Panc1 (cell line): ENCODE results near the gene CHST6. TPM values are rescaled to one million over a fixed set of nuclear protein-coding genes. Genes with fewer than 3 reads are reported as not detected.

Source experiments
- ATAC-seq: fragments of 200-7000 bp; cut with Tn5 transposase; 2 replicates; pipeline ENCODE4 v1.9.1; 2020; ENCODE audit warnings: mild to moderate bottlenecking, moderate library complexity
- BruUV-seq: library from RNA; stranded (reverse); fragments of 400-500 nt; replicated peaks from 2 replicates; lab custom pipeline; 2021; lab: Mats Ljungman, UMichigan
- CTCF ChIA-PET: fragments of 300-600 bp; sonication (Branson Sonifier 250); formaldehyde crosslinking; loops from one replicate; lab custom pipeline; 2022; ENCODE audit warnings: antibody characterized with exemption; lab: Charles Lee
- POLR2A ChIA-PET: fragments of 300-600 bp; sonication (Branson Sonifier 250); formaldehyde crosslinking; loops from one replicate; lab custom pipeline; 2022; ENCODE audit warnings: antibody characterized with exemption; lab: Charles Lee
- DNase-seq: peaks from one replicate; pipeline ENCODE4 v3.0.0-alpha.2; 2010; ENCODE audit warnings: low read depth, low spot score
- H3K27ac ChIP-seq: 2 replicates; pipeline ENCODE4 v1.5.1; 2011; ENCODE audit warnings: mild to moderate bottlenecking, low read length, inconsistent platforms
- H3K27me3 ChIP-seq: fragments of 200-500 bp; sonication (Bioruptor generic); 2 replicates; pipeline ENCODE4 v1.6.0; 2014; ENCODE audit warnings: low read length, inconsistent platforms; ENCODE audit not compliant: control insufficient read depth, insufficient read depth
- H3K36me3 ChIP-seq: fragments of 200-500 bp; sonication (Bioruptor generic); 2 replicates; pipeline ENCODE4 v1.5.1; 2014; ENCODE audit warnings: inconsistent platforms, mild to moderate bottlenecking, low read length, moderate library complexity; ENCODE audit not compliant: control insufficient read depth, insufficient read depth
- H3K4me1 ChIP-seq: 2 replicates; pipeline ENCODE4 v1.5.1; 2011; ENCODE audit warnings: inconsistent platforms, mild to moderate bottlenecking, low read length, moderate library complexity; ENCODE audit not compliant: control insufficient read depth, insufficient read depth
- H3K4me3 ChIP-seq, 2 experiments: 2 replicates each; pipeline ENCODE4 v1.5.1; 2011 to 2012; ENCODE audit warnings: low read depth in 2 of 2, low read length in 2 of 2, mild to moderate bottlenecking in 2 of 2, inconsistent platforms in 1 of 2, moderate library complexity in 1 of 2
- H3K9me3 ChIP-seq: fragments of 200-500 bp; sonication (Bioruptor generic); 2 replicates; pipeline ENCODE4 v1.5.1; 2014; ENCODE audit warnings: low read depth, mild to moderate bottlenecking, inconsistent platforms, low read length, moderate library complexity; ENCODE audit not compliant: control insufficient read depth, insufficient read depth
- POLR2AphosphoS5 ChIP-seq: IDR thresholded peaks from 2 replicates; pipeline ENCODE4 v1.6.1; 2012; ENCODE audit warnings: mild to moderate bottlenecking, low read depth, low read length, moderate library complexity
- SIN3A ChIP-seq: IDR thresholded peaks from 2 replicates; pipeline ENCODE4 v1.6.1; 2012; ENCODE audit warnings: low read depth, mild to moderate bottlenecking, low read length, moderate library complexity, borderline replicate concordance; ENCODE audit not compliant: insufficient read depth
- TCF7L2 ChIP-seq: IDR thresholded peaks from 2 replicates; pipeline ENCODE4 v1.6.1; 2011; ENCODE audit warnings: mild to moderate bottlenecking, low read depth, low read length, inconsistent platforms
- in situ Hi-C: cut with HindIII; loops from 2 replicates; pipeline ENCODE4 v1.10.0; 2016; ENCODE audit warnings: low sequenced_read_pairs, low pct_unique_long_range_greater_than_20kb
- intact Hi-C: fragments of 100-400 bp; cut with micrococcal nuclease; formaldehyde crosslinking; loops from one replicate; pipeline ENCODE4 v1.10.0; 2022; ENCODE audit not compliant: unreplicated experiment
- total RNA-seq: library from RNA; stranded (reverse); gene quantifications from one replicate; pipeline ENCODE4 v1.2.1, GENCODE V29; 2021; ENCODE audit not compliant: unreplicated experiment
- TF ChIP-seq, protein P1 (sequence below): fragments of 450-650 bp; IDR thresholded peaks from 2 replicates; pipeline ENCODE4 v1.5.1; 2017; ENCODE audit warnings: mild to moderate bottlenecking
- TF ChIP-seq, protein P2 (sequence below), 2 experiments: IDR thresholded peaks; 2 replicates each; pipeline ENCODE4 v1.6.1; 2011 to 2012; ENCODE audit warnings: low read depth in 2 of 2, control low read depth in 1 of 2, low read length in 1 of 2, mild to moderate bottlenecking in 1 of 2, moderate library complexity in 1 of 2; ENCODE audit not compliant: insufficient read depth in 1 of 2

The CHST6 gene
- total RNA-seq, 1 experiment from 2014 or later: 0.05 TPM

DNA sequence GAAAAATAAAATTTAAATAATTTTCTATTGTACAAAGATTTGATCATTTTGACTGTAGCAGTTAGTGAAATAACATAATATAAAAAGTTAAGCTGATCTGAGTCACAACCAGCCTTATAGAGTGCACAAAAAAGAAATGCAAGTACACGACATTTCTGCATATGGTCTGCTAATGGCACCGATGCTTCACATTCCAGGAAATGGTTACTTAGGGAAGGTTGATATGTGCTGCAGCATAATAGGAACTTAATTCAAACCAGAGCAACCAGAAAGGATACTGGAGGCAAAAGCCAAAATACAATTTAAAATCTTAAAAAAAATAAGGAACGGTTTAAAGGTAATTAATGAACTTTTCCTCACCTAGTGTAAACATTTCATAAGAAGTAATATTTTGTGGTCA lies 51.9 kb downstream of the CHST6 start:
- CTCF ChIA-PET: no interaction called here
- in situ Hi-C loops: no loop called here

DNA sequence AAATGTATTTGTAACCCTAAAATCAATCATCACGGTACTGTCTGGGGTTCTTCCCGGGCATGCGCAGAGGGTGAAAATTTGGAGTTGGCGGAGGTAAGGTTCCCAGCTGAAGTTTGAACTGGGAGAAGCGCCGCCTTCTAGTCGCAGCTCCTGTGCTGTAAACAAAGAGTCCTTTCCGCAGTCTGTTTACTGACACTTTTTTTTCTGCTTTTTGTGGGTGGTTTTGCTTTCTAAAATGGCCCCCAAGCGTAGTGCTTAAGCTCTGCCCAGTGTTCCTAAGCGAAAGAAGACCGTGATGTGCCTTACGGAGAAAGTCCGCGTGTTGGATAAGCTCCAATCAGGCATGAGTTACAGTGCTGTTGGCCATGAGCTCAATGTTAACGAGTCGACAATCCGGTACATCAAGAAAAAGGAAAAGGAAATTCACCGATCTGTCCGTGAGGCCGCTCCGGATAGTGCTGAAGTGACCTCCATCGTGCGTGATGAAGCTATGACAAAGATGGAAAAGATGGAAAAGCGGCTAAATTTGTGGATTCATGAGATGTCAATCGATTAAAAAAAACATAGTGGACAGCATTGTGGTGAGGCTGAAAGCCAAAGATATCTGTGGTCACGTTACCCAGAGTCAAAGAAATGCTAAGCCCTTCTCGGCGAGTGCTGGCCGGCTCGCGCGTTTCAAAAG lies 61.4 kb downstream of the CHST6 start:
- intact Hi-C loops (no loop called here), in situ Hi-C loops (no loop called here)
- H3K27me3 ChIP-seq: no peaks in the 10 kb centered on the region
- peak overlapping the region; percentile 77 to 88 for H3K4me3 ChIP-seq
- no peaks in the 10 kb centered on the region for H3K4me1 ChIP-seq
- ATAC-seq (peak; percentile 85), DNase-seq (peak; percentile 78)
- POLR2A ChIA-PET: no interaction called here
- no peaks in the 10 kb centered on the region for H3K9me3 ChIP-seq
- CTCF ChIA-PET: interaction anchor here (1.1 kb wide), 1 partner anchor 83 kb away, joined by 9 read pairs; no protein-coding TSS in a partner anchor
- TF ChIP-seq SIN3A (0 out of 2 replicates have a peak, but pooled peaks have one; percentile 42), POLR2AphosphoS5 (no peak)
- TF ChIP-seq, protein P1, sequence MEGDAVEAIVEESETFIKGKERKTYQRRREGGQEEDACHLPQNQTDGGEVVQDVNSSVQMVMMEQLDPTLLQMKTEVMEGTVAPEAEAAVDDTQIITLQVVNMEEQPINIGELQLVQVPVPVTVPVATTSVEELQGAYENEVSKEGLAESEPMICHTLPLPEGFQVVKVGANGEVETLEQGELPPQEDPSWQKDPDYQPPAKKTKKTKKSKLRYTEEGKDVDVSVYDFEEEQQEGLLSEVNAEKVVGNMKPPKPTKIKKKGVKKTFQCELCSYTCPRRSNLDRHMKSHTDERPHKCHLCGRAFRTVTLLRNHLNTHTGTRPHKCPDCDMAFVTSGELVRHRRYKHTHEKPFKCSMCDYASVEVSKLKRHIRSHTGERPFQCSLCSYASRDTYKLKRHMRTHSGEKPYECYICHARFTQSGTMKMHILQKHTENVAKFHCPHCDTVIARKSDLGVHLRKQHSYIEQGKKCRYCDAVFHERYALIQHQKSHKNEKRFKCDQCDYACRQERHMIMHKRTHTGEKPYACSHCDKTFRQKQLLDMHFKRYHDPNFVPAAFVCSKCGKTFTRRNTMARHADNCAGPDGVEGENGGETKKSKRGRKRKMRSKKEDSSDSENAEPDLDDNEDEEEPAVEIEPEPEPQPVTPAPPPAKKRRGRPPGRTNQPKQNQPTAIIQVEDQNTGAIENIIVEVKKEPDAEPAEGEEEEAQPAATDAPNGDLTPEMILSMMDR: no peak
- TSS peak; percentile 88 for BruUV-seq
- peak overlapping the region; percentile 88 for H3K27ac ChIP-seq
- no peaks in the 10 kb centered on the region for H3K36me3 ChIP-seq

More for the DNA sequence above, 51.9 kb downstream of the CHST6 start:
- ATAC-seq (no peak), DNase-seq (no peak)
- POLR2A ChIA-PET: no interaction called here
- Histone ChIP-seq H3K4me3 (no peak overlapping the region), H3K27me3 (no peaks in the 10 kb centered on the region), H3K27ac (no peak overlapping the region), H3K9me3 (no peaks in the 10 kb centered on the region), H3K36me3 (peaks cover 4% of the 10 kb centered on the region; the same call in 1 of the 2 replicates), H3K4me1 (no peaks in the 10 kb centered on the region)
- BruUV-seq: no TSS peak
- intact Hi-C loops: no loop called here
- TF ChIP-seq POLR2AphosphoS5 (no peak), TCF7L2 (no peak), SIN3A (no peak)
- TF ChIP-seq, protein P1: no peak
- TF ChIP-seq, protein P2, sequence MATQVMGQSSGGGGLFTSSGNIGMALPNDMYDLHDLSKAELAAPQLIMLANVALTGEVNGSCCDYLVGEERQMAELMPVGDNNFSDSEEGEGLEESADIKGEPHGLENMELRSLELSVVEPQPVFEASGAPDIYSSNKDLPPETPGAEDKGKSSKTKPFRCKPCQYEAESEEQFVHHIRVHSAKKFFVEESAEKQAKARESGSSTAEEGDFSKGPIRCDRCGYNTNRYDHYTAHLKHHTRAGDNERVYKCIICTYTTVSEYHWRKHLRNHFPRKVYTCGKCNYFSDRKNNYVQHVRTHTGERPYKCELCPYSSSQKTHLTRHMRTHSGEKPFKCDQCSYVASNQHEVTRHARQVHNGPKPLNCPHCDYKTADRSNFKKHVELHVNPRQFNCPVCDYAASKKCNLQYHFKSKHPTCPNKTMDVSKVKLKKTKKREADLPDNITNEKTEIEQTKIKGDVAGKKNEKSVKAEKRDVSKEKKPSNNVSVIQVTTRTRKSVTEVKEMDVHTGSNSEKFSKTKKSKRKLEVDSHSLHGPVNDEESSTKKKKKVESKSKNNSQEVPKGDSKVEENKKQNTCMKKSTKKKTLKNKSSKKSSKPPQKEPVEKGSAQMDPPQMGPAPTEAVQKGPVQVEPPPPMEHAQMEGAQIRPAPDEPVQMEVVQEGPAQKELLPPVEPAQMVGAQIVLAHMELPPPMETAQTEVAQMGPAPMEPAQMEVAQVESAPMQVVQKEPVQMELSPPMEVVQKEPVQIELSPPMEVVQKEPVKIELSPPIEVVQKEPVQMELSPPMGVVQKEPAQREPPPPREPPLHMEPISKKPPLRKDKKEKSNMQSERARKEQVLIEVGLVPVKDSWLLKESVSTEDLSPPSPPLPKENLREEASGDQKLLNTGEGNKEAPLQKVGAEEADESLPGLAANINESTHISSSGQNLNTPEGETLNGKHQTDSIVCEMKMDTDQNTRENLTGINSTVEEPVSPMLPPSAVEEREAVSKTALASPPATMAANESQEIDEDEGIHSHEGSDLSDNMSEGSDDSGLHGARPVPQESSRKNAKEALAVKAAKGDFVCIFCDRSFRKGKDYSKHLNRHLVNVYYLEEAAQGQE (IDR thresholded peaks at IDR 0.05; ENCODE audit: insufficient read depth in 1 of 2, low read depth in 2 of 2, low read length in 1 of 2): no peak
